A549 (cell line): Measurements from ENCODE around the gene CUL2.

Source experiments
- CHD4 ChIP-seq: fragments of 200-600 bp; sonication (generic); IDR thresholded peaks from 2 replicates; pipeline ENCODE4 v1.6.1; 2016; ENCODE audit warnings: antibody characterized with exemption, mild to moderate bottlenecking, borderline replicate concordance
- CTCF ChIP-seq: fragments of >200 bp; sonication (Bioruptor Twin); formaldehyde crosslinking; IDR thresholded peaks from 3 replicates; pipeline ENCODE4 v1.5.1; 2016
- FOSL2 ChIP-seq, 2 experiments: fragments of 450-650 bp in 1 of 2; fragments of >200 bp in 1 of 2; sonication (Bioruptor Twin) in 1 of 2; formaldehyde crosslinking; IDR thresholded peaks; 2 replicates each; pipeline versions ENCODE4 v1.5.0 to v1.6.1; 2016 to 2020; ENCODE audit warnings: mild to moderate bottlenecking in 1 of 2, moderate library complexity in 1 of 2
- JUN ChIP-seq, 2 experiments: fragments of >200 bp; sonication (Bioruptor Twin); formaldehyde crosslinking; IDR thresholded peaks; 2 replicates in 1 of 2; 3 replicates in 1 of 2; pipeline ENCODE4 v1.6.1; 2016 to 2017
- MAFK ChIP-seq: fragments of 450-650 bp; IDR thresholded peaks from 2 replicates; pipeline ENCODE4 v1.6.1; 2014; ENCODE audit not compliant: partially characterized antibody
- MAX ChIP-seq: IDR thresholded peaks from 2 replicates; pipeline ENCODE4 v1.6.1; 2012
- MAZ ChIP-seq: fragments of 150-350 bp; IDR thresholded peaks from 2 replicates; pipeline ENCODE4 v1.6.1; 2014; ENCODE audit warnings: antibody characterized with exemption, low read depth, low read length, borderline replicate concordance
- NR3C1 ChIP-seq: fragments of >200 bp; sonication (Bioruptor Twin); formaldehyde crosslinking; IDR thresholded peaks from 3 replicates; pipeline ENCODE4 v1.6.1; 2017
- POLR2A ChIP-seq: IDR thresholded peaks from 2 replicates; pipeline ENCODE4 v1.6.1; 2012; ENCODE audit warnings: mild to moderate bottlenecking, low read length
- RFX5 ChIP-seq: fragments of 450-650 bp; IDR thresholded peaks from 2 replicates; pipeline ENCODE4 v1.7.1; 2014; ENCODE audit warnings: antibody characterized with exemption, mild to moderate bottlenecking, moderate library complexity
- SMC3 ChIP-seq: fragments of >200 bp; sonication (Bioruptor Twin); formaldehyde crosslinking; IDR thresholded peaks from 3 replicates; pipeline ENCODE4 v1.6.1; 2018; ENCODE audit warnings: inconsistent platforms
- TF ChIP-seq, protein P1 (sequence below): fragments of 450-650 bp; IDR thresholded peaks from 2 replicates; pipeline ENCODE4 v1.6.1; 2014; ENCODE audit warnings: antibody characterized with exemption
- TF ChIP-seq, protein P2 (sequence below): fragments of 200-600 bp; sonication (generic); IDR thresholded peaks from 2 replicates; pipeline ENCODE4 v1.6.1; 2016; ENCODE audit warnings: antibody characterized with exemption, mild to moderate bottlenecking, moderate library complexity

- no peak for TF ChIP-seq MAX
- TF ChIP-seq POLR2A = no peak
- TF ChIP-seq CTCF = no peak
- TF ChIP-seq, protein P1, sequence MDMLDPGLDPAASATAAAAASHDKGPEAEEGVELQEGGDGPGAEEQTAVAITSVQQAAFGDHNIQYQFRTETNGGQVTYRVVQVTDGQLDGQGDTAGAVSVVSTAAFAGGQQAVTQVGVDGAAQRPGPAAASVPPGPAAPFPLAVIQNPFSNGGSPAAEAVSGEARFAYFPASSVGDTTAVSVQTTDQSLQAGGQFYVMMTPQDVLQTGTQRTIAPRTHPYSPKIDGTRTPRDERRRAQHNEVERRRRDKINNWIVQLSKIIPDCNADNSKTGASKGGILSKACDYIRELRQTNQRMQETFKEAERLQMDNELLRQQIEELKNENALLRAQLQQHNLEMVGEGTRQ = no peak
- TF ChIP-seq NR3C1 = no peak
- no peak for TF ChIP-seq JUN (IDR thresholded peaks at IDR 0.05)
- no peak for TF ChIP-seq FOSL2 (IDR thresholded peaks at IDR 0.05)
- TF ChIP-seq FOSL2 (CRISPR knock-in tag; IDR thresholded peaks at IDR 0.05) = no peak
- TF ChIP-seq RFX5 = no peak
- TF ChIP-seq, protein P2, sequence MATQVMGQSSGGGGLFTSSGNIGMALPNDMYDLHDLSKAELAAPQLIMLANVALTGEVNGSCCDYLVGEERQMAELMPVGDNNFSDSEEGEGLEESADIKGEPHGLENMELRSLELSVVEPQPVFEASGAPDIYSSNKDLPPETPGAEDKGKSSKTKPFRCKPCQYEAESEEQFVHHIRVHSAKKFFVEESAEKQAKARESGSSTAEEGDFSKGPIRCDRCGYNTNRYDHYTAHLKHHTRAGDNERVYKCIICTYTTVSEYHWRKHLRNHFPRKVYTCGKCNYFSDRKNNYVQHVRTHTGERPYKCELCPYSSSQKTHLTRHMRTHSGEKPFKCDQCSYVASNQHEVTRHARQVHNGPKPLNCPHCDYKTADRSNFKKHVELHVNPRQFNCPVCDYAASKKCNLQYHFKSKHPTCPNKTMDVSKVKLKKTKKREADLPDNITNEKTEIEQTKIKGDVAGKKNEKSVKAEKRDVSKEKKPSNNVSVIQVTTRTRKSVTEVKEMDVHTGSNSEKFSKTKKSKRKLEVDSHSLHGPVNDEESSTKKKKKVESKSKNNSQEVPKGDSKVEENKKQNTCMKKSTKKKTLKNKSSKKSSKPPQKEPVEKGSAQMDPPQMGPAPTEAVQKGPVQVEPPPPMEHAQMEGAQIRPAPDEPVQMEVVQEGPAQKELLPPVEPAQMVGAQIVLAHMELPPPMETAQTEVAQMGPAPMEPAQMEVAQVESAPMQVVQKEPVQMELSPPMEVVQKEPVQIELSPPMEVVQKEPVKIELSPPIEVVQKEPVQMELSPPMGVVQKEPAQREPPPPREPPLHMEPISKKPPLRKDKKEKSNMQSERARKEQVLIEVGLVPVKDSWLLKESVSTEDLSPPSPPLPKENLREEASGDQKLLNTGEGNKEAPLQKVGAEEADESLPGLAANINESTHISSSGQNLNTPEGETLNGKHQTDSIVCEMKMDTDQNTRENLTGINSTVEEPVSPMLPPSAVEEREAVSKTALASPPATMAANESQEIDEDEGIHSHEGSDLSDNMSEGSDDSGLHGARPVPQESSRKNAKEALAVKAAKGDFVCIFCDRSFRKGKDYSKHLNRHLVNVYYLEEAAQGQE = no peak
- TF ChIP-seq CHD4 = no peak
- no peak for TF ChIP-seq SMC3
- TF ChIP-seq MAZ = no peak
- TF ChIP-seq MAFK = no peak
Measured at GRCh38 chr10:35130663-35131062, 40.5 kb upstream of the CUL2 start.
